ENCODE measurements around the gene OTOG. TPM values are rescaled to one million over a fixed set of nuclear protein-coding genes. Genes with fewer than 3 reads are reported as not detected.

OTOG gene
- total RNA-seq, 1 experiment from 2014 or later = 0.35 TPM

- Histone ChIP-seq H2AK5ac (ENCODE audit: insufficient read length, low read length) (no peak overlapping the region), H4K8ac (replicated peaks; ENCODE audit: insufficient read length, low read depth, low read length) (no peak overlapping the region), H3K23ac (ENCODE audit: insufficient read length, low read depth, low read length) (no peak overlapping the region), H4K91ac (ENCODE audit: insufficient read length, low read depth, low read length) (no peak overlapping the region), H3K79me1 (ENCODE audit: insufficient read depth, low read depth, low read length, poor library complexity, severe bottlenecking) (no peaks in the 10 kb centered on the region), H3K18ac (ENCODE audit: insufficient read length, low read depth, low read length) (no peak overlapping the region), H3K14ac (ENCODE audit: insufficient read depth, low read length) (no peak overlapping the region), H2BK20ac (ENCODE audit: low read depth, low read length, poor library complexity, severe bottlenecking) (no peak overlapping the region), H3K4me2 (ENCODE audit: insufficient read depth, insufficient read length, low read length) (no peak overlapping the region), H2BK5ac (ENCODE audit: insufficient read length, low read length) (no peak overlapping the region), H3K4me1 (ENCODE audit: insufficient read depth, low read length) (no peaks in the 10 kb centered on the region), H2BK120ac (ENCODE audit: low read depth, low read length, poor library complexity, severe bottlenecking) (no peak overlapping the region), H4K5ac (ENCODE audit: insufficient read length, low read depth, low read length) (no peak overlapping the region), H3K27ac (ENCODE audit: insufficient read length, low read depth, low read length) (no peak overlapping the region), H2BK15ac (ENCODE audit: low read depth, low read length) (no peak overlapping the region), H3K79me2 (ENCODE audit: insufficient read depth, low read length) (no peaks in the 10 kb centered on the region), H3K56ac (ENCODE audit: insufficient read length, low read depth, low read length) (no peak overlapping the region), H3K9me3 (ENCODE audit: control insufficient read depth, low read depth, low read length) (no peaks in the 10 kb centered on the region), H2AFZ (ENCODE audit: low read length) (no peak overlapping the region), H3T11ph (ENCODE audit: low read length) (no peak overlapping the region), H3K4ac (ENCODE audit: low read depth, low read length) (no peak overlapping the region), H3K23me2 (ENCODE audit: insufficient read length, low read depth, low read length, poor library complexity, severe bottlenecking) (no peaks in the 10 kb centered on the region), H2BK12ac (ENCODE audit: insufficient read length, low read depth, low read length) (no peak overlapping the region), H4K20me1 (ENCODE audit: control insufficient read depth, insufficient read depth, insufficient read length) (no peaks in the 10 kb centered on the region), H3K27me3 (ENCODE audit: insufficient read depth, low read length) (no peaks in the 10 kb centered on the region), H3K9ac (ENCODE audit: extremely low read depth, insufficient read length, low read length) (no peak overlapping the region)
- H3K27ac Mint-ChIP-seq = no peak overlapping the region
- peaks cover 14% of the 10 kb centered on the region for H3K27me3 Mint-ChIP-seq (ENCODE audit: low read depth)
- H3K4me3 Mint-ChIP-seq = no peak overlapping the region
- no peak for DNase-seq
- peaks cover 0 to 3% of the 10 kb centered on the region in 2 experiments; a peak in 1 of 4 replicates for H3K4me1 Mint-ChIP-seq
- TF ChIP-seq CTCF (conservative IDR thresholded peaks at IDR 0.05) = no peak
- no CpG with 5 or more reads among the region's 12 CpGs for WGBS (ENCODE audit: extremely low coverage, insufficient read length, low lambda C conversion rate)
- no peaks in the 10 kb centered on the region for H3K9me3 Mint-ChIP-seq
- H3K36me3 Mint-ChIP-seq (ENCODE audit: insufficient read depth in 1 of 3, low read depth in 3 of 3) = no peaks in the 10 kb centered on the region
Observed at GRCh38 chr11:17560281-17561110, 13.4 kb downstream of the OTOG start.
